GM21390 (cell line): ENCODE results near the gene ZNF385D.
"Not testable (repeated sequence)": the region's sequence is repeated elsewhere in the genome, so short reads cannot be mapped to it uniquely, and the experiment has no call there.

Experiments used
- ATAC-seq: cut with Tn5 transposase; IDR thresholded peaks from one replicate; pipeline ENCODE4 v1.9.1; 2021; ENCODE audit not compliant: unreplicated experiment

Gene ZNF385D

GRCh38 chr3:21393683-21394311 is 357.2 kb downstream of the ZNF385D start:
- ATAC-seq, result no peak

DNA sequence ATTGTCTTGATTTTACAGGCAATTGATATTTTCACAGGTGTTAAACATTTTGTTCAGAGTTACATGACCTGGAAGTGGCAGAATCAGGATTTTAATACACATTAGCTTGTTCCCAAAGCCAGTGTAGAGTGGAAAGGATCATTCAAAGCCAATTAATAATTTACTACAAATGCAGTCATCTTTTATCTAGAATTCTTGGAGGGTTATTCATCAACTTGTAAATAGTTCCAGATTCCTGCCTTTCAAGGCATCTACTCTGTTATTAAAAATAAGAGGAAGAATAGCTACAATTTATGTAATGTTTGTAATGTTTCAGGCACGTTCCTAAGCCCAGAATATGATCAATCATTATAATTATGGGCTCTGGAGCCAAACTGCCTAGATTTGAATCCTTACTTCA is 358.5 kb downstream of the ZNF385D start:
- ATAC-seq, result no peak

- ATAC-seq, result no peak
Observed at GRCh38 chr3:21390856-21391255, 360.2 kb downstream of the ZNF385D start.

- no peak for ATAC-seq
Observed at GRCh38 chr3:21390136-21390535, 360.9 kb downstream of the ZNF385D start.

DNA sequence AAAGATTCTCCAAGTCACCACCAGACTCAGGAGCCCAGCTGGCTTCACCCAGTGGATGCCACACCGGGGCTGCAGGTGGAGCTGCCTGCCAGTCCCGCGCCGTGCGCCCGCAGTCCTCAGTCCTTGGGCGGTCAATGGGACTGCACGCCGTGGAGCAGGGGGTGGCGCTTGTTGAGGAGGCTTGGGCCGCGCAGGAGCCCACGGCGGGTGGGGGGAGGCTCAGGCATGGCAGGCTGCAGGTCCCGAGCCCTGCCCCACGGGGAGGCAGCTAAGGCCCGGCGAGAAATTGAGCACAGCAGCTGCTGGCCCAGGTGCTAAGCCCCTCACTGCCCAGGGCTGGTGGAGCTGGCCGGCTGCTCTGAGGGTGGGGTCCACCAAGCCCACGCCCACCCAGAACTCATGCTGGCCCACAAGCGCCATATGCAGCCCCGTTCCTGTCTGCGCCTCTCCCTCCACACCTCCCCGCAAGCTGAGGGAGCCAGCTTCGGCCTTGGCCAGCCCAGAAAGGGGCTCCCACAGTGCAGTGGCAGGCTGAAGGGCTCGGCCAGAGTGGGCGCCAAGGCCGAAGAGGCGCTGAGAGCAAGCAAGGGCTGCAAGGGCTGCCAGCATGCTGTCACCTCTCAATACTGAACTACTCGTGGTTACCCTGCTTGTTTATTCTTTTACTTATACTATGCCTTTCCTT is 363.7 kb downstream of the ZNF385D start:
- not testable (repeated sequence) for ATAC-seq

- not testable (repeated sequence) for ATAC-seq
Observed at GRCh38 chr3:21378036-21378435, 373.0 kb downstream of the ZNF385D start.

- ATAC-seq, result no peak
Observed at GRCh38 chr3:21377071-21377769, 373.8 kb downstream of the ZNF385D start.

- no peak for ATAC-seq
Observed at GRCh38 chr3:21372316-21372715, 378.7 kb downstream of the ZNF385D start.
